B cell (primary cell): Measurements from ENCODE around the gene PKM. TPM values are rescaled to one million over a fixed set of nuclear protein-coding genes. Genes with fewer than 3 reads are reported as not detected.

Source experiments
- ATAC-seq: fragments of 200-7000 bp; cut with Tn5 transposase; one replicate; pipeline ENCODE4 v1.10.0; 2021; ENCODE audit warnings: low read depth, mild to moderate bottlenecking, moderate number of reproducible peaks, moderate library complexity
- CTCF ChIA-PET: fragments of 350-600 bp; sonication (Branson Sonifier 250); formaldehyde crosslinking; loops from one replicate; lab custom pipeline; 2021; ENCODE audit warnings: antibody characterized with exemption, inconsistent platforms; lab: Charles Lee
- POLR2A ChIA-PET: fragments of 350-600 bp; sonication (Branson Sonifier 250); formaldehyde crosslinking; loops from one replicate; lab custom pipeline; 2021; ENCODE audit warnings: antibody characterized with exemption; lab: Charles Lee
- DNase-seq: peaks from one replicate; pipeline ENCODE4 v3.0.0; 2013
- H2AFZ ChIP-seq: 2 replicates; pipeline ENCODE4 v1.6.1; 2012; ENCODE audit warnings: mild to moderate bottlenecking, low read depth, low read length; ENCODE audit not compliant: insufficient read depth, poor library complexity, severe bottlenecking
- H3K27ac ChIP-seq, 2 donors: 1 replicate in 1 of 2; 2 replicates in 1 of 2; pipeline ENCODE4 v1.5.1; 2012 to 2013; ENCODE audit warnings: low read length in 2 of 2, mild to moderate bottlenecking in 2 of 2, moderate library complexity in 1 of 2
- H3K27me3 ChIP-seq, 4 experiments: fragments of 200-600 bp in 1 of 4; sonication (generic) in 1 of 4; replicated peaks in 1 of 4; 1 replicate in 2 of 4; 2 replicates in 2 of 4; pipeline versions ENCODE4 v1.6.1 to v1.7.0; 2013 to 2016; ENCODE audit warnings: low read length in 3 of 4, mild to moderate bottlenecking in 2 of 4, mixed read lengths in 1 of 4, moderate library complexity in 1 of 4; ENCODE audit not compliant: insufficient read depth in 4 of 4, control insufficient read depth in 3 of 4; ENCODE audit errors: control extremely low read depth in 1 of 4
- H3K36me3 ChIP-seq, 2 experiments: replicated peaks in 1 of 2; 1 replicate in 1 of 2; 2 replicates in 1 of 2; pipeline versions ENCODE4 v1.6.1 to v1.7.1; 2013; ENCODE audit warnings: low read length in 1 of 2; ENCODE audit not compliant: insufficient read depth in 2 of 2, control insufficient read depth in 1 of 2; ENCODE audit errors: control extremely low read depth in 1 of 2, extremely low read depth in 1 of 2
- H3K4me1 ChIP-seq, 2 donors: fragments of 200-600 bp in 1 of 2; sonication (generic) in 1 of 2; 1 replicate in 1 of 2; 2 replicates in 1 of 2; pipeline versions ENCODE4 v1.5.1 to v1.6.1; 2013 to 2017; ENCODE audit warnings: low read length in 2 of 2; ENCODE audit not compliant: control insufficient read depth in 2 of 2, insufficient read depth in 2 of 2
- H3K4me2 ChIP-seq: replicated peaks from 2 replicates; pipeline ENCODE3; 2012; ENCODE audit warnings: mild to moderate bottlenecking, low read depth, low read length; ENCODE audit not compliant: poor library complexity, severe bottlenecking
- H3K4me3 ChIP-seq, 5 experiments: fragments of 200-600 bp in 1 of 5; sonication (generic) in 1 of 5; 1 replicate in 3 of 5; 2 replicates in 2 of 5; pipeline versions ENCODE4 v1.5.1 to v1.7.0; 2011 to 2016; ENCODE audit warnings: low read length in 4 of 5, mild to moderate bottlenecking in 4 of 5, low read depth in 2 of 5, control low read depth in 1 of 5, moderate library complexity in 1 of 5; ENCODE audit not compliant: insufficient read depth in 1 of 5; ENCODE audit errors: control extremely low read depth in 1 of 5, extremely low read depth in 1 of 5
- H3K79me2 ChIP-seq: fragments of 200-600 bp; sonication (generic); one replicate; pipeline ENCODE4 v1.6.0; 2016; ENCODE audit warnings: low read length; ENCODE audit not compliant: control insufficient read depth, insufficient read depth
- H3K9ac ChIP-seq: fragments of 200-600 bp; sonication (generic); 2 replicates; pipeline ENCODE4 v1.6.1; 2017; ENCODE audit warnings: mild to moderate bottlenecking, low read length, moderate library complexity
- H3K9me3 ChIP-seq, 3 donors: one replicate each; pipeline versions ENCODE4 v1.6.1 to v1.7.1; 2013; ENCODE audit warnings: low read length in 2 of 3; ENCODE audit not compliant: control insufficient read depth in 2 of 3, insufficient read depth in 1 of 3; ENCODE audit errors: control extremely low read depth in 1 of 3
- H4K20me1 ChIP-seq: 2 replicates; pipeline ENCODE4 v1.6.0; 2012; ENCODE audit warnings: mild to moderate bottlenecking, low read length; ENCODE audit not compliant: insufficient read depth, control insufficient read depth, poor library complexity, severe bottlenecking
- H3K27ac Mint-ChIP-seq: one replicate; pipeline ENCODE4 v1.8.0; 2021; ENCODE audit warnings: mixed read lengths
- H3K27me3 Mint-ChIP-seq: one replicate; pipeline ENCODE4 v1.8.0; 2021; ENCODE audit warnings: mixed read lengths
- H3K4me1 Mint-ChIP-seq: one replicate; pipeline ENCODE4 v1.8.0; 2021; ENCODE audit warnings: mixed read lengths
- H3K4me3 Mint-ChIP-seq: one replicate; pipeline ENCODE4 v1.8.0; 2021; ENCODE audit warnings: mixed read lengths
- H3K9me3 Mint-ChIP-seq: one replicate; pipeline ENCODE4 v1.8.0; 2022; ENCODE audit warnings: mixed read lengths; ENCODE audit not compliant: insufficient read depth
- CTCF ChIP-seq: fragments of 200-600 bp; IDR thresholded peaks from one replicate; pipeline ENCODE4 v1.8.0; 2022; ENCODE audit warnings: antibody characterized with exemption, mild to moderate bottlenecking
- EZH2 ChIP-seq: IDR thresholded peaks from 2 replicates; pipeline ENCODE4 v1.6.1; 2012; ENCODE audit warnings: borderline replicate concordance, low read depth, mild to moderate bottlenecking, moderate library complexity, low read length; ENCODE audit not compliant: insufficient read depth, poor library complexity, severe bottlenecking
- WGBS: methylation state at CpG from one replicate; pipeline ENCODE4 v1.1.5; 2013; ENCODE audit warnings: missing lambda C conversion rate; ENCODE audit not compliant: insufficient coverage; 5-methylcytosine and 5-hydroxymethylcytosine counted together
- intact Hi-C: fragments of 100-400 bp; cut with micrococcal nuclease; formaldehyde crosslinking; loops from one replicate; pipeline ENCODE4 v1.10.0; 2022
- polyA plus RNA-seq: library from polyadenylated mRNA; depleted of rRNA; stranded (reverse); fragments of >200 nt; gene quantifications from 2 replicates; pipeline ENCODE4 v1.2.3, GENCODE V29; 2012
- total RNA-seq, 2 donors: library from RNA; stranded (reverse); fragments of 120-200 nt in 1 of 2; gene quantifications; 1 replicate in 1 of 2; 2 replicates in 1 of 2; pipeline versions ENCODE4 v1.2.3 to v1.2.4, GENCODE V29; 2013 to 2022

The PKM gene
- total and polyA plus RNA-seq, 2 donors (not counting 1 experiment from before 2014, with no cell fraction given), result 179 to 323 TPM

GRCh38 chr15:72199721-72200212 lies 31.2 kb downstream of the PKM start:
- Histone ChIP-seq H4K20me1 (peaks cover 18% of the 10 kb centered on the region), H3K4me2 (no peak overlapping the region), H3K4me1 (peaks cover 6 to 10% of the 10 kb centered on the region in 2 donors), H2AFZ (no peak overlapping the region), H3K36me3 (peaks cover 22 to 64% of the 10 kb centered on the region in 2 experiments), H3K9me3 (no peaks in the 10 kb centered on the region), H3K4me3 (no peak overlapping the region), H3K79me2 (no peaks in the 10 kb centered on the region), H3K27me3 (peaks cover 0 to 26% (median 5%) of the 10 kb centered on the region in 4 experiments), H3K27ac (no peak overlapping the region), H3K9ac (no peak overlapping the region)
- peak; percentile 82 for DNase-seq
- no peak overlapping the region for H3K4me3 Mint-ChIP-seq
- no peak overlapping the region for H3K27ac Mint-ChIP-seq
- CTCF ChIA-PET, result interaction anchor here (0.6 to 9.5 kb wide), 26 partner anchors 9 to 1976 kb away, joined by 3 to 137 read pairs (median 4); partner anchors contain the start of gene PKM
- peak; percentile 79 for ATAC-seq
- WGBS, result 17% methylated on average over 1 of the region's 2 CpGs
- H3K9me3 Mint-ChIP-seq, result no peaks in the 10 kb centered on the region
- no peak for TF ChIP-seq EZH2
- TF ChIP-seq CTCF, result peak; percentile 89
- POLR2A ChIA-PET, result interaction anchor here (1.3 kb wide), 1 partner anchor 136 kb away, joined by 3 read pairs; no protein-coding TSS in a partner anchor
- H3K27me3 Mint-ChIP-seq, result peaks cover 16% of the 10 kb centered on the region
- intact Hi-C loops, result loop anchor here (1.0 to 5.0 kb wide), 4 partner anchors 29 to 333 kb away; partner anchors contain the start of genes HEXA and PARP6
- peaks cover 29% of the 10 kb centered on the region for H3K4me1 Mint-ChIP-seq

- H3K27me3 Mint-ChIP-seq, result peaks cover 19% of the 10 kb centered on the region
- no peak overlapping the region for H3K4me3 Mint-ChIP-seq
- DNase-seq, result no peak
- H3K4me2 ChIP-seq, result no peak overlapping the region
- H3K4me1 ChIP-seq, result peaks cover 6 to 10% of the 10 kb centered on the region in 2 donors
- H3K27ac Mint-ChIP-seq, result no peak overlapping the region
- no peak for TF ChIP-seq CTCF
- TF ChIP-seq EZH2, result no peak
- H3K9ac ChIP-seq, result no peak overlapping the region
- CTCF ChIA-PET, result interaction anchor here (1.1 to 9.5 kb wide), 17 partner anchors 9 to 332 kb away, joined by 3 to 137 read pairs (median 5); partner anchors contain the start of genes HEXA and PKM
- no peak overlapping the region for H3K27ac ChIP-seq
- intact Hi-C loops, result loop anchor here (1.0 to 5.0 kb wide), 4 partner anchors 29 to 333 kb away; partner anchors contain the start of genes HEXA and PARP6
- no peaks in the 10 kb centered on the region for H3K79me2 ChIP-seq
- H4K20me1 ChIP-seq, result peaks cover 18% of the 10 kb centered on the region
- no peaks in the 10 kb centered on the region for H3K9me3 ChIP-seq
- H3K4me3 ChIP-seq, result no peak overlapping the region
- no peak for ATAC-seq
- no peaks in the 10 kb centered on the region for H3K9me3 Mint-ChIP-seq
- POLR2A ChIA-PET, result interaction anchor here (1.3 kb wide), 1 partner anchor 137 kb away, joined by 3 read pairs; no protein-coding TSS in a partner anchor
- peaks cover 17 to 58% of the 10 kb centered on the region in 2 experiments for H3K36me3 ChIP-seq
- WGBS, result 100% methylated on average over 2 of the region's 2 CpGs
- H3K4me1 Mint-ChIP-seq, result peaks cover 29% of the 10 kb centered on the region
- H3K27me3 ChIP-seq, result peaks cover 0 to 26% (median 5%) of the 10 kb centered on the region in 4 experiments
- H2AFZ ChIP-seq, result no peak overlapping the region
These were observed 31.8 kb downstream of the PKM start for GRCh38 chr15:72199205-72199515.
